RWPE2 (cell line): ENCODE measurements around the gene PSMD8.

ENCODE experiments used
- ATAC-seq: fragments of 200-7000 bp; cut with Tn5 transposase; 3 replicates; pipeline ENCODE4 v1.9.1; 2021; ENCODE audit warnings: low read depth
- DNase-seq: peaks from one replicate; pipeline ENCODE4 v3.0.0-alpha.2; 2020; ENCODE audit warnings: low spot score
- H3K27ac ChIP-seq: fragments of 450-650 bp; 2 replicates; pipeline ENCODE4 v1.5.1; 2017; ENCODE audit warnings: mild to moderate bottlenecking; ENCODE audit not compliant: poor library complexity, severe bottlenecking
- H3K27me3 ChIP-seq: fragments of 250-450 bp; sonication (Bioruptor Pico); 2 replicates; pipeline ENCODE4 v1.5.1; 2021; ENCODE audit warnings: mild to moderate bottlenecking, moderate library complexity; ENCODE audit not compliant: insufficient read depth, poor library complexity, severe bottlenecking
- H3K36me3 ChIP-seq: fragments of 250-450 bp; sonication (Bioruptor Pico); 2 replicates; pipeline ENCODE4 v1.5.1; 2020; ENCODE audit warnings: low read depth, mild to moderate bottlenecking, moderate library complexity
- H3K4me1 ChIP-seq: fragments of 250-450 bp; sonication (Bioruptor Pico); 2 replicates; pipeline ENCODE4 v1.5.1; 2021; ENCODE audit warnings: mild to moderate bottlenecking, moderate library complexity; ENCODE audit not compliant: insufficient read depth, poor library complexity, severe bottlenecking
- H3K4me3 ChIP-seq: fragments of 250-450 bp; sonication (Bioruptor Pico); 2 replicates; pipeline ENCODE4 v1.5.1; 2021; ENCODE audit warnings: mild to moderate bottlenecking, moderate library complexity; ENCODE audit not compliant: severe bottlenecking
- H3K9me3 ChIP-seq: fragments of 250-450 bp; sonication (Bioruptor Pico); 2 replicates; pipeline ENCODE4 v1.5.1; 2021; ENCODE audit warnings: mild to moderate bottlenecking, moderate library complexity; ENCODE audit not compliant: severe bottlenecking
- CTCF ChIP-seq: fragments of 450-650 bp; IDR thresholded peaks from one replicate; pipeline ENCODE4 v1.5.1; 2017; ENCODE audit warnings: mild to moderate bottlenecking, moderate library complexity; ENCODE audit not compliant: poor library complexity, severe bottlenecking

Gene PSMD8

GRCh38 chr19:38392707-38393308 lies 18.4 kb downstream of the PSMD8 start:
- Histone ChIP-seq H3K27ac (no peak overlapping the region), H3K27me3 (no peaks in the 10 kb centered on the region), H3K4me3 (no peak overlapping the region), H3K9me3 (no peaks in the 10 kb centered on the region), H3K36me3 (peaks cover 13% of the 10 kb centered on the region), H3K4me1 (no peaks in the 10 kb centered on the region)
- DNase-seq, result no peak
- ATAC-seq, result no peak
- no peak for TF ChIP-seq CTCF

GRCh38 chr19:38394488-38394887 lies 20.1 kb downstream of the PSMD8 start:
- Histone ChIP-seq H3K27ac (no peak overlapping the region), H3K9me3 (no peaks in the 10 kb centered on the region), H3K4me3 (no peak overlapping the region), H3K27me3 (no peaks in the 10 kb centered on the region), H3K4me1 (no peaks in the 10 kb centered on the region), H3K36me3 (peaks cover 13% of the 10 kb centered on the region)
- TF ChIP-seq CTCF, result no peak
- DNase-seq, result no peak
- no peak for ATAC-seq

- no peak for ATAC-seq
- no peak for TF ChIP-seq CTCF
- H3K4me3 ChIP-seq, result no peak overlapping the region
These were observed 21.2 kb downstream of the PSMD8 start for GRCh38 chr19:38395381-38396114.

DNA sequence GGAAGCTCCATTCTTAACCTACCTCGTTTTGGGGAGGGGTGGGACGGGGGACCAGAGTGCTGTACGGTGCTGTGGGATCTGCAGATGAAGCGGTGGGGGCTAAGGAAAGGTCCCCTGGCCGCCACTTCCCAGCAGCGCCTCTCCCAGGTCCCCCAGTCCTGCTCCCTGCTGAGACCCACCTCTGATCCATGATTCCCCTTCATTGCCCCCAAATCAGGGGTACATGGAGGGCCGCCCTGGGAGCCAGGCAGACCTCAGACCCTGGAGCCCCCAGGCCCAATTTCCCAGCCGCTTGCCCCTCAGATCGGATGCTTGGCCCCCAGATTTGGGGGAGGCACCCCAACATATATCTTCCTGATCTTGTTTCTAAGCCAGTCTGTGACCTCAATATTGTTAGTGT lies 24.7 kb downstream of the PSMD8 start:
- DNase-seq (no peak), ATAC-seq (no peak)

More at GRCh38 chr19:38395381-38396114, 21.2 kb downstream of the PSMD8 start:
- Histone ChIP-seq H3K9me3 (no peaks in the 10 kb centered on the region), H3K4me1 (no peaks in the 10 kb centered on the region), H3K27me3 (no peaks in the 10 kb centered on the region), H3K27ac (no peak overlapping the region), H3K36me3 (peaks cover 13% of the 10 kb centered on the region)
- DNase-seq, result no peak

More for the DNA sequence above, 24.7 kb downstream of the PSMD8 start:
- H3K9me3 ChIP-seq, result no peaks in the 10 kb centered on the region
- no peak overlapping the region for H3K27ac ChIP-seq
- H3K4me3 ChIP-seq, result no peak overlapping the region
- no peaks in the 10 kb centered on the region for H3K27me3 ChIP-seq
- no peaks in the 10 kb centered on the region for H3K4me1 ChIP-seq
- no peaks in the 10 kb centered on the region for H3K36me3 ChIP-seq
- TF ChIP-seq CTCF, result no peak
